HG03135 (cell line): ENCODE results near the gene FAF1.
"Not testable (repeated sequence)": the region's sequence is repeated elsewhere in the genome, so short reads cannot be mapped to it uniquely, and the experiment has no call there.

ENCODE experiments used
- ATAC-seq: cut with Tn5 transposase; IDR thresholded peaks from one replicate; pipeline ENCODE4 v1.9.1; 2021; ENCODE audit warnings: mild to moderate bottlenecking, moderate library complexity; ENCODE audit not compliant: unreplicated experiment

Gene FAF1

DNA sequence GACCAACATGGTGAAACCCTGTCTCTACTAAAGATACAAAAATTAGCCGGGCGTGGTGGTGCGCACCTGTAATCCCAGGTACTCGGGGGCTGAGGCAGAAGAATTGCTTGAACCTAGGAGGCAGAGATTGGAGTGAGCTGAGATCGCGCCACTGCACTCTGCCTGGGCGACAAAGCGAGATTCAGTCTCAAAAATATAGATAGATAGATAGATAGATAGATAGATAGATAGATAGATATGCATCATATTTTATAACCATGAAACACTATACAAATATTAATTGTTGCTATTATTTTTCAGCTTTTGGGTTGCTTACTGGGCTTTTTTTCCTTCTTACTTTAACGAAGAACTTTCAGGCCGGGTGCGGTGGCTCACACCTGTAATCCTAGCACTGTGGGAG, 4.8 kb upstream of the FAF1 start:
- ATAC-seq: no peak

DNA sequence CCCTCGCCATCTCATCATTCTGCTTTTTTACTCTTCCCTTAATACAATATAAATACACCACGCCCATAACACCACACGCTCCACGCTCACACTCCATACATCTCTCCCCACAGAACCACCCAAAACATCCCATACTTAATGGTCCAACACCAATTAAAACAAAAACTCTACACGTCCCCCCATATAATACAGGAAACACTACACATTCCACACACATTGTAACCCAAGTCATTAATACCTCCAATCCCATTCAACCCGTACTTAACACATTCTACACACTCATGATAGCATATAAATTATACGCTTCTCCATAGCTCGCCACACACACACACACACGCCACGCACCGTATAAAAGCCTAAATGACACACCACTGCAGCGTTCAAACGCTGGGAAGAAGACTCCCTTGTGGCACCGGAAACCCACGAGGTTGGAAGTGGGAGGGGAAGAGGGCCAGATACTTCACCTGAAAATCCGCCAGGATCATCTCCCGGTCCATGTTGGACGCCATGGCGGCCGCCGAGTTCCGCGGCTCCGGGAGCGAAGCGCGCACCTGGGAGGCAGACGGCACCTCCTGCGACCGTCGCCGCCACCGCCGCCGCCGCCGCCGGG, 659 bp downstream of the FAF1 start:
- ATAC-seq: peak; percentile 15

DNA sequence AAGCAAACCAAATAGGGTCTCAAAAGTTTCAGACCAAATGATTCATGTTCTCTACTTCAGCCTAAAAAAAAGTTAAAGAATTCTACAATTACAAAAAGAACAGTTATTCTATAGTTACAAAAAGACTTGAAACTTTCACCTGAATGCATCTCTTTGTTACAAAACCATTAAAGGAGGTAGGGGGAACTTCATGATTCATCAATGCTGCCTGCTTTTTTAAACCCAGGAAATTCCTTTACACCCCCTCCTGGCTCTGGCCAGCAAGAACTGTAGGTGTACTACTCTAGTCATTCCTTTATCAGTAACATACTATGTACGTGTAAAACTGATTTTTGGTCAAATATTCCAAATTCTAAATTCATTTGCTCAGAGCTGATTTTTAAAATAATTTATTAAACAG, 5.0 kb downstream of the FAF1 start:
- ATAC-seq: no peak

DNA sequence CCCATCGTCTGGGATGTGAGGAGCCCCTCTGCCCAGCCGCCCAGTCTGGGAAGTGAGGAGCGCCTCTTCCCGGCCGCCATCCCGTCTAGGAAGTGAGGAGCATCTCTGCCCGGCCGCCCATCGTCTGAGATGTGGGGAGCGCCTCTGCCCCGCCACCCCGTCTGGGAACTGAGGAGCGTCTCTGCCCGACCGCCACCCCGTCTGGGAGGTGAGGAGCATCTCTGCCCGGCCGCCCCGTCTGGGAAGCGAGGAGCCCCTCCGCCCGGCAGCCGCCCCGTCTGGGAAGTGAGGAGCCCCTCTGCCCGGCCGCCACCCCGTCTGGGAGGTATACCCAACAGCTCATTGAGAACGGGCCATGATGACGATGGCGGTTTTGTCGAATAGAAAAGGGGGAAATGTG, 7.5 kb downstream of the FAF1 start:
- not testable (repeated sequence) for ATAC-seq

DNA sequence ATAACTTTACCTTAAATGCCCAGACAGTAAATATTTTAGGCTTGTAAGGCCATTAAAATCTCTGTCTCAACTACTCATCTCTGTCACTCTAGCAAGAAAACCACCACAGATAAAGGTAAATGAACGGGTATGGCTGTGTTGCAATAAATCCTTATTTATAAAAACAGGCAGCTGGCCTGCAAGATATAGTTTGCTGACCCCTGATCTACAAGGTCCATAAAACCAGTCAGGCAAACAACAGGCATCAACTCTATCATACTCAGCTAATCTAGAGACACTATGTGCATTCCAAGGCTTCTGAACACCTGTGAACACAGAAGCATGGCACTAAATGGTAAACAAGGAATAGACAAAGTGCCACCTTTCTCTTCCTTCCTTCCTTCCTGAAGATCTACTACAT, 9.7 kb downstream of the FAF1 start:
- no peak for ATAC-seq

DNA sequence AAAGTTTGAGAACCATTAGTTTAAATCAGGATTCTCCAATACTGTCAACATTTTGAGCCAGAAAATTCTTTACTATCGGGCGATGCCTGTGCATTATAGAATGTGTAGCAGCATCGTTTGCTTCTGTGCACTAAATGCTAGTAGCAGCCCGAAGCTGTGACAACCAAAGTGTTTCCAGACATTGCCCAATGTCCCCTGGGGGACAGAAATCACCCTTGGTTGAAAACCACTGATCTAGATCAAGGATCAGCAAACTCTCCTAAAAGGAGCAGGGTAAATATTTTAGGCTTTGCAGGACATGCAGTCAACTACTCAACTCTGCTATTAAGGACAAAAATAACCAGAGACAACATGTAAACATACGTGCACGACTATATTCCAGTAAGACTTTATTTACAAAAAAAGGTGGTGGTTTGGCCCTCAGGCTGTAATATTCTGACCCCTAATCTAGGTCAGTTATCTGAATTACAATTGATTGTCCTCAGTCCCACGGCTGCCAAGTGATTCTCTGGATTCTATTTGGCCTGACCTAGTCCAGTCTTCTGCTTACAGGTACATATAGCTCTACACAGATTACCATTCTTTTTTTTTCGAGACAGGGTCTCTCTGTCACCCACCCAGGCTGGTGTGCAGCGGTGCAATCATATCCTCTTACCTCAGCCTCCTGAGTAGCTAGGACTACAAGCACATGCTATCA, 10.6 kb downstream of the FAF1 start:
- no peak for ATAC-seq

DNA sequence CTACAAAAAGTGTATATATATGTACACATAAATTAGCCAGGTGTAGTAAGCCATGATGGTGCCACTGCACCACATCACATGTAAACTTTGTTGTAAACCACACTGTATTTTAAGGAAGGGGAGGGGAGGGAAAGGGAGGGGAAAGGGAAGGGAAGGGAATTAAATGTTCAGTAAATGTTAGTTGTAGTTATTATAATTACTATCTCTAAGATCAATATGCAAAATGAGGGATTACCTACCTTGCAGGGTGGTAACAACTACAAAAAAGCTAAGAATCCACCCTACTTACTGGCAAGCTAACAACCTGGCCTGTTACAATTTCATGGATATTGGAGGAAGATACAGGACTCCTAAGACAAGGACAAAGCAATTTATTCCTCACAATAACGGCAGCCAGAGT, 17.7 kb downstream of the FAF1 start:
- ATAC-seq: no peak

DNA sequence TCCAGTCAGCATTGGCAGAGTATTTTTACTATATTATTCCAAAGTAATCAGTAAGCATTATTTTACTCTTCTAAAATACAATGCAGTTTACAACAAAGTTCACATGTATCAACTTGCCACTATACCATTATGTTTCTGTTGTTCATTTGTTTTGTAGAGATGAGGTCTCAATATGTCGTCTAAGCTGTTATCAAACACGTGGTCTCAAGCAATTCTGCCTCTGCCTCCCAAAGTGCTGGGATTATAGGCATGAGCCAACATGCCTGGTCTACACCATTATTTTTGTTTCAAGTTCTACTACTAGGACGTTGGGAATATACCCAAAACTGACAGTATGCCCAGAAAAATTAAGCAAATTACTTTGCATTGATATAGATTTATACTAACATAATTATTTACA, 19.8 kb downstream of the FAF1 start:
- ATAC-seq: no peak

DNA sequence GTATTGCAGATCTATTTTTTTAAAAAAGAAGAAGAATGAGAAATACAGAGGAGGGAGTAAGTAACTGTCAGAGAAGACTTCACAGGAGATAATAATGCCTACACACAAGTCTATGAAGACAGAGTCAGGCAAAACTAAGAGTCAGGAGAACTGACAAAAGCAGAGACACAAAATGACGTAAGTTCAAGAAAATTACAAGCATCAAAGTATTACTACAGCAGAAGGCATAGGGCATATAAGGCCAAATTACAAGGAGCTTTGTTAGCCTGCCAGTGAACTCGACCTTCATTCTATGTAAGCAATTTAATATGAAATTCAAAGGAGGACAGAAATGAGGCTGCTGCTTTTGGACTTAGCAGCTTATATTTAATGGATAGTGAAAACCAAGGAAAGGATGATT, 23.7 kb downstream of the FAF1 start:
- no peak for ATAC-seq

DNA sequence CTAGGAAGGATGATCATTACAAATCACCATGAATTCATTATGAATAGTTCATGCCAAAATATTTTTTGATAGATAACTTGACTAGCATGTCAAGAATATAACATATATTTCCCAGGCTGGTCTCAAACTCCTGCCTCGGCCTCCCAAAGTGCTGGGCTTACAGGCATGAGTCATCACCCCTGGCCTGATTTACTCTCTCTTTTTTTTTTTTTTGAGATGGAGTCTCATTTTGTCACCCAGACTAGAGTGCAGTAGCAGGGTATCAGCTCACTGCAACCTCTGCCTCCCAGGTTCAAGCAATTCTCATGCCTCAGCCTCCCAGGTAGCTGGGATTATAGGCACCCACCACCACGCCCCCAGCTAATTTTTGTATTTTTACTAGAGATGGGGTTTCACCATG, 24.8 kb downstream of the FAF1 start:
- not testable (repeated sequence) for ATAC-seq

DNA sequence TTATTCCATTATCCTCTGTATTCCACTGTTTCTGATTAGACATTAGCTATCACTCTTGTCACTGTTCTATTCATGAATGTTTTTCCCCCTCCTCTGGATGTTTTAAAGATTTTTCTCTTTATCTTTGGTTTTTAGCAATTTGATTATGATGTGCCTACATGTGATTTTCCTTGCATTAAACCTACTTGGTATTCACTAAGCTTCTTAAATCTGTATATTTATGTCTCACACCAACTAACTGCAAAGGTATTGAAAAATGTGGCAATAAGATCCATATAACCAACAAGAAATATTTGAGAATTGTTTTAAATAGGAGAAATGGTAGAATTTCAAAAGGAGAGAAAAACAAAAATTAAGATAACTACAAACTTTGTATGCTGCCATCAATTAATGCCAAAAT, 25.2 kb downstream of the FAF1 start:
- no peak for ATAC-seq

DNA sequence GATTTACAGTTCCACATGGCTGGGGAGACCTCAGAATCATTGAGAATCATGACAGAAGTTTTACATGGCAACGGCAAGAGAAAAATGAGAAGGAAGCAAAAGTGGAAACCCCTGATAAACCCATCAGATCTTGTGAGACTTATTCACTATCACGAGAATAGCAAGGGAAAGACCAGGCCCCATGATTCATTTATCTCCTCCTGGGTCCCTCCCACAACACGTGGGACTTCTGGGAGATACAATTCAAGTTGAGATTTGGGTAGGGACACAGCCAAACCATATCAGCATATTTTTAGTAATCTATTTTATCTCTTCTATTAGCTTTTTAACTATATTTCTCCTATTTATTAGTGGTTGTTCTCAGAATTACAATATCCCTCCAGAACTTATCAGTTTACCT, 26.3 kb downstream of the FAF1 start:
- not testable (repeated sequence) for ATAC-seq

DNA sequence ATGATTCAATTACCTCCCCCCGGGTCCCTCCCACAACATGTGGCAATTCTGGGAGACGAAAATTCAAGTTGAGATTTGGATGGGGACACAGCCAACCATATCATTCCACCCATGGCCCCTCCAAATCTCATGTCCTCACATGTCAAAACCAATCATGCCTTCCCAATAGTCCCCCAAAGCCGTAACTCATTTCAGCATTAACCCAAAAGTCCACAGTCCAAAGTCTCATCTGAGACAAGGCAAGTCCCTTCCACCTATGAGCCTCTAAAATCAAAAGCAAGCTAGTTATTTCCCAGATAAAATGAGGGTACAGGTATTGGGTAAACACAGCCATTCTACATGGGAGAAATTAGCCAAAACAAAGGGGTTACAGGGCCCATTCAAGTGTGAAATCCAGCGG, 28.0 kb downstream of the FAF1 start:
- not testable (repeated sequence) for ATAC-seq

DNA sequence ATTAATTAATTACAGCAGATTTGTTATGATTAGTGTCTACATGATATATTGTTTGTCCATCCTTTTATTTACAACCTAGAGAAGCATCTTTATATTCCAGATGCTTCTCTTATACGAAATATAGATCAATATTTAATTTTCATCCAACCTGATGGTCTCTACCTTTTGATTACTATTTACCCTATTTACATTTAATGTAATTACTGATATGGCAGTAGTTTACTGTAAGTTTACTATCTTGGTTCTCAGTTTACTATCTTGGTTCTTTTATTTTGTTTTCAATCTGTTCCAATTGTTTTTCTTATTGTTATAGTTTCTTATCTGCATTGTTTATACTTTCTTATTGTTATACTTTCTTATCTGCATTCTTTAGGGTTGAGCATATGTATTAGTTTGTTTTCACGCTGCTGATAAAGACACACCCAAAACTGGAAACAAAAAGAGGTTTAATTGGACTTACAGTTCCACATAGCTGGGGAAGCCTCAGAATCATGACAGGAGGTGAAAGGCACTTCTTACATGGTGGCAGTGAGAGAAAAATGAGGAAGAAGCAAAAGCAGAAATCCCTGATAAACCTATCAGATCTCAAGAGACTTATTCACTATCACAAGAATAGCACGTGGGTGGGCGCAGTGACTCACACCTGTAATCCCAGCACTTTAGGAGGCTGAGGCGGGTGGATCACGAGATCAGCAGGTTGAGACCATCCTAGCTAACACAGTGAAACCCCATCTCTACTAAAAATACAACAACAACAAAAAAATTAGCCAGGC, 28.9 kb downstream of the FAF1 start:
- no peak for ATAC-seq

DNA sequence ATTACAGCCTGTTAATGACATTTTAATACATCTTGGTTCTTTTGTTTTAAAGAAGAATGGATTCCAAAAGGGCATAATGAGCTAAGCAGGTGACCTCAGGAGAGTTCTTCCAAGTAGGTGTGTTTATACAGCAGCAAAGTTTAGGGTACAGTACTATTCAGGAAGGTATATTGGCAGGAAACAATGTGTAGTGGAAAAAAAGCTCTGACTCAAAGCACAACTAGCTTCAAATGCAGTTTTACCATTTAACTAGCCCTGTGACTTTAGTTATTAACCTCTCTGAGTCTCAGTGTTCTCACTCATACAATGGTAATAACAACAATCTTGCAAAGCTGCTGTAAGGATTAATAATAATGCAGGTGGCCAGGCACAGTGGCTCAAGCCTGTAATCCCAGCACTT, 29.9 kb downstream of the FAF1 start:
- peak; percentile 87 for ATAC-seq

DNA sequence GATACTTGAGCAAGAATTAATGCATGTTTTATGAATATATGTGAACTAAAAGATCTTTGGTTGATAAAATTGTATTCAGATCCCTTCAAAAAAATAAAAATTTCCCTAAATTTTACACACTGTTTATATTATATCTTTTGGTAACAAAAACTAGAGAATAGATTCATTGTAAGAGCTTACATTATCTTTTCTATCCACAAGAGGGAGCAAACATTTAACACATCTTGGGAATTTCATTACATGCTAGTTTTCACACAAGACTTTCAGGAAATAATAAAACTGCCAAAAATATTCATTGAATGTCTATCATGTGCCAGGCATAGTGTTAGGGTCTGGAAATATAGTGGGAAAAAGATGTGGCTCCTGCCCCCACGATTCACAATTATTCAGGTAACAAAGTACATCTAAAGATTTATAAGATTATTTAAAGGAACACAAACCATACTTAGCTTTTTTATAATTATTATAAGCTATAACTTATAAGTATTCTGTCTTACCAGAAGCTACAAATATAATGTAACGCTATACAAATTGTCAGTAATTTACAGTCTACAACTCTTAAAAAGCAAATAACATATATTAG, 30.6 kb downstream of the FAF1 start:
- no peak for ATAC-seq

DNA sequence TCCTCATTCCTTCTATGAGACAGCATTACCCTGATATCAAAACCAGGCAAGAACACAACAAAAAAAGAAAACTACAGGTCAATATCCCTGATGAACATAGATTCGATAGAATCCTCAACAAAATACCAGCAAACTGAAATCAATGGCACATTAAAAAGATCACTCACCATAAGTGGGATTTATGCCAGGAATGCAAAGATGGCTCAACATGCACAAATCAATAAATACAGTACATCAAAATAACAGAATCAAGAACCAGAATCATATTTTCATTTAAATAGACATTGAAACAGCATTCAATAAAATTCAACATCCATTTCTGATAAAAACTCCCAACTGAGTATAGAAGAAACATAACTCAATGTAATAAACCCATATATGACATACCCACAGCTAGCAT, 36.5 kb downstream of the FAF1 start:
- no peak for ATAC-seq

DNA sequence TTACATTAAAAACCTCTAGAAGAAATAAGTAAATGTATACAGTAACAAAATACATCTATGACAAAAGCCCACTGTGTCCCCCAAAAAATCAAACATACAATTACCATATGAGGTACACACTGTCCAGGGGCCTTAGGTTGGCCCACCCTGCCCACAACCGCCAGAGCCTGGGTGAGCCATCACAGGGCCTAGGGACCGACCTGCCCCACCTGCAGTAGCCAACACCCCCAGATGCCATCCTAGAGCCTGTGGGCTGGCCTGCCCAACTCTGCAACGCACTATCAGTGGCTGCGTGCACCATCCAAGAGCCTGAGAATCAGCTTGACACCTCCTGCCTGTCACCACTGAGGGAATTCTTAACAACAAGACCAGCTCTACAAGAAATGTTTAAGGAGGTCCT, 39.0 kb downstream of the FAF1 start:
- ATAC-seq: no peak

DNA sequence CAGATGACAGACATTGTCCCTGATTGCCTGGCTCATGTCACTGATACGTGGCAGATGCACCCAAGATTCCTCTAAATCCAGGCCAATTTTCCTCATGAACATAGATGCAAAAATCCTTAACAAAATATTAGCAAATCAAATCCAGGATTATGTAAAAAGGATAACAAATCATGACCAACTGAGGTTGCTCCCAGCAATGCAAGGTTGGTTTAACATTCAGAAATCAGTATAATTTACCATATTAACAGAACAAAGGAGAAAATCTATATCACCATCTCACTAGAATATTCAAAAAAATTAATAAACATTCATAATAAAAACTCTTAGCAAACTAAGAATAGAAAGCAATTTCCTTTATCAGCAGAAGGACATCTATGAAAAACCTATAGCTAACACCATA, 39.7 kb downstream of the FAF1 start:
- ATAC-seq: no peak

DNA sequence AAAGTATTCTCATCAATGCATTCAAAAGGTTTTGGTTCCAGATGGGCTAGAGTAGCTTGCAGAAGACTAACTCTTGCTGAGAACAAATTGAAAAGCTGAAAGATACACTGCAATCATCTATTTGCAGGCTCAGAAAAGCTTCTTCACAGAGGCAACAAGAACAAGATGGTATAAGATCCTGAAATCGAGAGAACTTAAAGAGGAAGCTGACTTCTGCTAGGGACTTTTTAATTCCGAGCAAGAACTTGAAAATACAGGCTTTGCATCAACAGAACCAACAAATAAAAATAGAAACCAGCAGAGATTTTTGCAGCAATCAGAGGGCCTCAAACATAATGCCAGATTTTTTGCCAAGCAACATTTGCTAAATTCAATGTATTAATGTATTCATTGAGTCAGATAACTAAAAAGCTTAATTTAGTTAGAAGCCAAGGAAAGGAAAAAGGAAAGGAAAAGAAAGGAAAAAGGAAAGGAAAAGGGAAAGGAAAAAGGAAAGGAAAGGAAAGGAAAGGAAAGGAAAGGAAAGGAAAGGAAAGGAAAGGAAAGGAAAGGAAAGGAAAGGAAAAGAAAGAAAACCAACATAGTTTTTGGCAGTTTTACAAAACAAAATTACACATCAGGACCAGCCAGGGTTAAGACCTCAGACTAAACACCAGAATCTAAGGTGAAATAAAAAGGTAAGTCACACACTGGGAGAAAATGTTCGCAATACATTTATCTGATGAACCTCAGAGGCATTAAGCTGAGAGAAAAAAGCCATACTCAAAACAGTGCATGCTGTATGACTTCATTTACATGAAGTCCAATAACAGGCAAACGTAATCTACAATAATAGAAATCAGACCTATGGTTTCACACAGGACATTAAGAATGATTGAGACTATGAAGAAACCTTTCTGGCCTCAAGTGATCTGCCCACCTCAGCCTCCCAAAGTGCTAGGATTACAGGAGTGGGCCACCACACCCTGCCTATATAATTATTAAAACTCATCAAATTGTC, 42.6 kb downstream of the FAF1 start:
- ATAC-seq: no peak

DNA sequence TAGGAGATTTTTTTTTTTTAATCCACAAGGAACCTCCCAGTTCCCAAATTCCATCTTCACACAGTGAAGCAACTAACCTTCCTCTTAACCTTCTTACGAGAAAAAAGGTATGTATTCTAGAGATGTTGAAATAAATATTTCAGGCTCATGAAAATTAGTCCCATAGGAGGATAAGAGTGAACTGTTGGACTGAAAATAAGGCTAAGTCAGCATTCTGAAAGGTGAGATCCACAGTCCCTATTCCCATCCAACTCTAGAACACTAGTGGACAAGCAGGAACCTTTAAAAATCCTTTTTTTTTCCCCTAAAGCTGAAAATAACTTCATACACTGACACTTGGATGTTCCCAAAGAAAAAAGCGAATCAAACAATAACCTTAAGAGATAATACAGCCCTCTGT, 44.4 kb downstream of the FAF1 start:
- ATAC-seq: no peak
